ENCODE results near the gene FOXJ1. TPM values are rescaled to one million over a fixed set of nuclear protein-coding genes. Genes with fewer than 3 reads are reported as not detected.

The FOXJ1 gene
- total RNA-seq, 1 experiment from 2014 or later, result 4.0 TPM

GRCh38 chr17:76178124-76178523 lies 37.1 kb upstream of the FOXJ1 start:
- H4K20me1 ChIP-seq (ENCODE audit: control insufficient read depth, insufficient read depth, insufficient read length), result no peaks in the 10 kb centered on the region
- Mint-ChIP-seq H3K4me1 (peaks cover 5 to 13% of the 10 kb centered on the region in 2 experiments), H3K36me3 (ENCODE audit: insufficient read depth in 1 of 3, low read depth in 3 of 3) (no peaks in the 10 kb centered on the region; a peak in 1 of 7 replicates), H3K4me3 (no peak overlapping the region; a peak in 1 of 5 replicates), H3K27me3 (ENCODE audit: low read depth) (no peaks in the 10 kb centered on the region), H3K27ac (no peak overlapping the region), H3K9me3 (no peaks in the 10 kb centered on the region)
- H3K4me2 ChIP-seq (ENCODE audit: insufficient read depth, insufficient read length, low read length), result no peak overlapping the region
- no peak overlapping the region for H3K23ac ChIP-seq (ENCODE audit: insufficient read length, low read depth, low read length)
- no peaks in the 10 kb centered on the region for H3K9me3 ChIP-seq (ENCODE audit: control insufficient read depth, low read depth, low read length)
- no peak overlapping the region for H3T11ph ChIP-seq (ENCODE audit: low read length)
- H3K23me2 ChIP-seq (ENCODE audit: insufficient read length, low read depth, low read length, poor library complexity, severe bottlenecking), result no peaks in the 10 kb centered on the region
- H2BK15ac ChIP-seq (ENCODE audit: low read depth, low read length), result no peak overlapping the region
- no peak overlapping the region for H2AK5ac ChIP-seq (ENCODE audit: insufficient read length, low read length)
- H3K4me1 ChIP-seq (ENCODE audit: insufficient read depth, low read length), result 0 out of 2 replicates have a peak, but pooled peaks cover 2% of the 10 kb centered on the region
- WGBS (ENCODE audit: extremely low coverage, insufficient read length, low lambda C conversion rate), result no CpG with 5 or more reads among the region's 10 CpGs
- H3K4ac ChIP-seq (ENCODE audit: low read depth, low read length), result no peak overlapping the region
- H2BK12ac ChIP-seq (ENCODE audit: insufficient read length, low read depth, low read length), result no peak overlapping the region
- H3K79me1 ChIP-seq (ENCODE audit: insufficient read depth, low read depth, low read length, poor library complexity, severe bottlenecking), result no peaks in the 10 kb centered on the region
- H4K91ac ChIP-seq (ENCODE audit: insufficient read length, low read depth, low read length), result no peak overlapping the region
- no peak for TF ChIP-seq CTCF (conservative IDR thresholded peaks at IDR 0.05)
- H2BK5ac ChIP-seq (ENCODE audit: insufficient read length, low read length), result no peak overlapping the region
- DNase-seq, result no peak
- H3K14ac ChIP-seq (ENCODE audit: insufficient read depth, low read length), result no peak overlapping the region
- no peak overlapping the region for H3K9ac ChIP-seq (ENCODE audit: extremely low read depth, insufficient read length, low read length)
- no peak overlapping the region for H4K8ac ChIP-seq (replicated peaks; ENCODE audit: insufficient read length, low read depth, low read length)
- no peak overlapping the region for H4K5ac ChIP-seq (ENCODE audit: insufficient read length, low read depth, low read length)
- no peak overlapping the region for H3K18ac ChIP-seq (ENCODE audit: insufficient read length, low read depth, low read length)
- H3K27ac ChIP-seq (ENCODE audit: insufficient read length, low read depth, low read length), result no peak overlapping the region
- no peaks in the 10 kb centered on the region for H3K79me2 ChIP-seq (ENCODE audit: insufficient read depth, low read length)
- no peak overlapping the region for H3K56ac ChIP-seq (ENCODE audit: insufficient read length, low read depth, low read length)
- no peak overlapping the region for H2AFZ ChIP-seq (ENCODE audit: low read length)
- H2BK20ac ChIP-seq (ENCODE audit: low read depth, low read length, poor library complexity, severe bottlenecking), result no peak overlapping the region
- no peak overlapping the region for H2BK120ac ChIP-seq (ENCODE audit: low read depth, low read length, poor library complexity, severe bottlenecking)
- no peaks in the 10 kb centered on the region for H3K27me3 ChIP-seq (ENCODE audit: insufficient read depth, low read length)

Data from H9 (cell line).